Keratinocyte (primary cell): ENCODE results near the gene TMEM132C. TPM values are rescaled to one million over a fixed set of nuclear protein-coding genes. Genes with fewer than 3 reads are reported as not detected.

Source experiments
- DNase-seq: peaks from one replicate; pipeline ENCODE4 v3.0.0-alpha.2; 2011; ENCODE audit warnings: low read depth, missing footprints, low spot score
- FAIRE-seq: peaks from 2 replicates; lab custom pipeline; 2011; peaks lifted over from hg19 to GRCh38; lab: Jason Lieb, UNC
- H2AFZ ChIP-seq: 2 replicates; pipeline ENCODE4 v1.6.0; 2012; ENCODE audit warnings: low read length, control low read depth, inconsistent platforms; ENCODE audit not compliant: control insufficient read depth
- H3K27ac ChIP-seq: 2 replicates; pipeline ENCODE4 v1.5.1; 2011; ENCODE audit warnings: low read length; ENCODE audit not compliant: control insufficient read depth, insufficient read depth
- H3K27me3 ChIP-seq: 3 replicates; pipeline ENCODE4 v1.6.0; 2011; ENCODE audit warnings: low read length; ENCODE audit not compliant: control insufficient read depth, insufficient read depth; ENCODE audit errors: extremely low read depth
- H3K36me3 ChIP-seq, 2 experiments: 2 replicates in 1 of 2; 3 replicates in 1 of 2; pipeline ENCODE4 v1.5.1; 2011; ENCODE audit warnings: low read length in 2 of 2, mild to moderate bottlenecking in 1 of 2; ENCODE audit not compliant: control insufficient read depth in 2 of 2, insufficient read depth in 2 of 2; ENCODE audit errors: extremely low read depth in 1 of 2
- H3K4me1 ChIP-seq: 3 replicates; pipeline ENCODE4 v1.5.1; 2011; ENCODE audit warnings: low read length; ENCODE audit not compliant: control insufficient read depth, insufficient read depth; ENCODE audit errors: extremely low read depth
- H3K4me2 ChIP-seq: 3 replicates; pipeline ENCODE4 v1.6.0; 2011; ENCODE audit warnings: low read depth, low read length; ENCODE audit not compliant: control insufficient read depth, insufficient read depth; ENCODE audit errors: extremely low read depth
- H3K4me3 ChIP-seq, 3 experiments: fragments of 200-600 bp in 1 of 3; sonication (generic) in 1 of 3; 2 replicates in 2 of 3; 3 replicates in 1 of 3; pipeline ENCODE4 v1.5.1; 2011 to 2016; ENCODE audit warnings: low read length in 3 of 3, mild to moderate bottlenecking in 3 of 3, control low read depth in 2 of 3, inconsistent platforms in 1 of 3, low read depth in 1 of 3, mixed read lengths in 1 of 3, mixed run types in 1 of 3, moderate library complexity in 1 of 3; ENCODE audit not compliant: control insufficient read depth in 2 of 3, insufficient read depth in 2 of 3; ENCODE audit errors: extremely low read depth in 1 of 3
- H3K79me2 ChIP-seq: 2 replicates; pipeline ENCODE4 v1.6.0; 2012; ENCODE audit warnings: low read length; ENCODE audit not compliant: control insufficient read depth, insufficient read depth
- H3K9ac ChIP-seq: 3 replicates; pipeline ENCODE4 v1.6.0; 2011; ENCODE audit warnings: low read length; ENCODE audit not compliant: control insufficient read depth, insufficient read depth; ENCODE audit errors: extremely low read depth
- H3K9me1 ChIP-seq: 3 replicates; pipeline ENCODE4 v1.6.0; 2011; ENCODE audit warnings: low read length; ENCODE audit not compliant: control insufficient read depth, insufficient read depth; ENCODE audit errors: extremely low read depth
- H3K9me3 ChIP-seq: 2 replicates; pipeline ENCODE4 v1.5.1; 2012; ENCODE audit warnings: low read depth, low read length; ENCODE audit not compliant: control insufficient read depth
- H4K20me1 ChIP-seq: 3 replicates; pipeline ENCODE4 v1.6.0; 2011; ENCODE audit warnings: low read length; ENCODE audit not compliant: control insufficient read depth, insufficient read depth; ENCODE audit errors: extremely low read depth
- CTCF ChIP-seq, 3 experiments: IDR thresholded peaks in 1 of 3; conservative IDR thresholded peaks in 1 of 3; optimal IDR thresholded peaks in 1 of 3; 2 replicates in 2 of 3; 3 replicates in 1 of 3; pipeline versions ENCODE3 to v1.5.1; 2011; ENCODE audit warnings: low read length in 3 of 3, mild to moderate bottlenecking in 3 of 3, moderate library complexity in 2 of 3, control low read depth in 1 of 3, inconsistent platforms in 1 of 3; ENCODE audit not compliant: insufficient read depth in 2 of 3; ENCODE audit errors: extremely low read depth in 1 of 3
- EZH2 ChIP-seq: IDR thresholded peaks from one replicate; pipeline ENCODE4 v1.6.1; 2012; ENCODE audit warnings: inconsistent platforms, mild to moderate bottlenecking, low read length, moderate library complexity
- dilution Hi-C: fragments of 300-500 bp; cut with MboI; formaldehyde crosslinking; loops from one replicate; pipeline ENCODE4 v1.7.0; 2020; ENCODE audit warnings: low sequenced_read_pairs; ENCODE audit not compliant: extremely low pct_ligation_motif_present
- polyA plus RNA-seq, 5 experiments: library from polyadenylated mRNA; depleted of rRNA in 3 of 5; stranded (reverse) in 3 of 5; stranded (forward) in 1 of 5; unstranded in 1 of 5; fragments of >200 nt; gene quantifications; 1 replicate in 1 of 5; 2 replicates in 3 of 5; 3 replicates in 1 of 5; pipeline versions ENCODE4 v1.2.1 to v1.2.3, GENCODE V29; 2011 to 2012; ENCODE audit warnings: missing spikeins in 2 of 5, low read depth in 1 of 5, low replicate concordance in 1 of 5

TMEM132C gene
- polyA plus RNA-seq, 1 donor (not counting 4 experiments of a cell fraction or from before 2014, with no cell fraction given), result not detected

- no peaks in the 10 kb centered on the region for H3K9me1 ChIP-seq
- DNase-seq (no peak), FAIRE-seq (no peak)
- H3K79me2 ChIP-seq, result no peaks in the 10 kb centered on the region
- no peak for TF ChIP-seq CTCF (optimal IDR thresholded peaks at IDR 0.05 in 1 of 3, IDR thresholded peaks at IDR 0.05 in 1 of 3, conservative IDR thresholded peaks at IDR 0.05 in 1 of 3; ENCODE audit: extremely low read depth in 1 of 3, insufficient read depth in 2 of 3, low read length in 3 of 3)
- TF ChIP-seq EZH2, result no peak
- H3K4me1 ChIP-seq, result no peaks in the 10 kb centered on the region
- H3K36me3 ChIP-seq, result no peaks in the 10 kb centered on the region
- H3K9me3 ChIP-seq, result peaks cover 3% of the 10 kb centered on the region
- H3K27ac ChIP-seq, result no peak overlapping the region
- no peak overlapping the region for H3K4me2 ChIP-seq
- no peaks in the 10 kb centered on the region for H4K20me1 ChIP-seq
- no peak overlapping the region for H3K9ac ChIP-seq
- H2AFZ ChIP-seq, result no peak overlapping the region
- H3K4me3 ChIP-seq, result no peak overlapping the region
- no peaks in the 10 kb centered on the region for H3K27me3 ChIP-seq
- dilution Hi-C loops, result no loop called here
Observed at GRCh38 chr12:128474916-128475315, 207.9 kb downstream of the TMEM132C start.

- Histone ChIP-seq H3K9me3 (peaks cover 7% of the 10 kb centered on the region), H3K79me2 (no peaks in the 10 kb centered on the region), H2AFZ (no peak overlapping the region), H3K4me1 (no peaks in the 10 kb centered on the region), H3K27ac (no peak overlapping the region), H3K9me1 (no peaks in the 10 kb centered on the region), H3K4me3 (no peak overlapping the region), H3K27me3 (no peaks in the 10 kb centered on the region), H3K36me3 (no peaks in the 10 kb centered on the region), H3K9ac (no peak overlapping the region), H3K4me2 (no peak overlapping the region), H4K20me1 (no peaks in the 10 kb centered on the region)
- dilution Hi-C loops, result no loop called here
- TF ChIP-seq CTCF (optimal IDR thresholded peaks at IDR 0.05 in 1 of 3, IDR thresholded peaks at IDR 0.05 in 1 of 3, conservative IDR thresholded peaks at IDR 0.05 in 1 of 3; ENCODE audit: extremely low read depth in 1 of 3, insufficient read depth in 2 of 3, low read length in 3 of 3), result no peak
- no peak for TF ChIP-seq EZH2
- no peak for FAIRE-seq
- DNase-seq, result no peak
Observed at GRCh38 chr12:128476266-128476665, 209.3 kb downstream of the TMEM132C start.
